Osteoblast (primary cell): ENCODE results near the gene MCRIP1. TPM values are rescaled to one million over a fixed set of nuclear protein-coding genes. Genes with fewer than 3 reads are reported as not detected.

Experiments used
- DNase-seq: peaks from one replicate; pipeline ENCODE4 v3.0.0; 2011; ENCODE audit warnings: low spot score, mixed read lengths; ENCODE audit not compliant: insufficient read length; ENCODE audit errors: missing footprints
- H2AFZ ChIP-seq: 2 replicates; pipeline ENCODE4 v1.6.0; 2011; ENCODE audit warnings: mild to moderate bottlenecking, low read length
- H3K27ac ChIP-seq: 2 replicates; pipeline ENCODE4 v1.5.1; 2011; ENCODE audit warnings: mild to moderate bottlenecking, low read depth, low read length, moderate library complexity
- H3K27me3 ChIP-seq: 2 replicates; pipeline ENCODE4 v1.6.0; 2012; ENCODE audit warnings: mild to moderate bottlenecking, control low read depth, inconsistent platforms, low read length, moderate library complexity; ENCODE audit not compliant: insufficient read depth
- H3K36me3 ChIP-seq: 2 replicates; pipeline ENCODE4 v1.5.1; 2011; ENCODE audit warnings: mild to moderate bottlenecking, low read length, control low read depth, moderate library complexity; ENCODE audit not compliant: insufficient read depth
- H3K4me1 ChIP-seq: 2 replicates; pipeline ENCODE4 v1.5.1; 2011; ENCODE audit warnings: mild to moderate bottlenecking, low read length, control low read depth, moderate library complexity; ENCODE audit not compliant: insufficient read depth
- H3K4me2 ChIP-seq: 2 replicates; pipeline ENCODE4 v1.6.0; 2011; ENCODE audit warnings: mild to moderate bottlenecking, low read length; ENCODE audit not compliant: insufficient read depth
- H3K4me3 ChIP-seq: fragments of 200-600 bp; sonication (generic); 3 replicates; pipeline ENCODE4 v1.5.1; 2012; ENCODE audit warnings: mild to moderate bottlenecking, low read length, inconsistent platforms; ENCODE audit not compliant: insufficient read depth
- H3K79me2 ChIP-seq: 2 replicates; pipeline ENCODE4 v1.6.0; 2012; ENCODE audit warnings: mild to moderate bottlenecking, low read length, control low read depth, inconsistent platforms; ENCODE audit not compliant: insufficient read depth
- H3K9me3 ChIP-seq: 2 replicates; pipeline ENCODE4 v1.5.1; 2011; ENCODE audit warnings: low read depth, low read length, control low read depth
- H4K20me1 ChIP-seq: 2 replicates; pipeline ENCODE4 v1.6.0; 2012; ENCODE audit warnings: mild to moderate bottlenecking, low read length, control low read depth; ENCODE audit not compliant: insufficient read depth
- CTCF ChIP-seq: IDR thresholded peaks from 2 replicates; pipeline ENCODE4 v1.5.1; 2011; ENCODE audit warnings: mild to moderate bottlenecking, low read depth, low read length, moderate library complexity; ENCODE audit errors: extremely low read depth
- total RNA-seq: library from RNA; depleted of rRNA; stranded (reverse); fragments of >200 nt; gene quantifications from 2 replicates; pipeline ENCODE4 v1.2.3, GENCODE V29; 2012

The MCRIP1 gene
- total RNA-seq, 1 donor, result 163 TPM

GRCh38 chr17:81865358-81865732 is 32.3 kb upstream of the MCRIP1 start:
- H3K4me2 ChIP-seq, result no peak overlapping the region
- peaks cover 33% of the 10 kb centered on the region for H3K4me1 ChIP-seq
- no peak for DNase-seq
- peaks cover 60% of the 10 kb centered on the region for H3K36me3 ChIP-seq
- peaks cover 62% of the 10 kb centered on the region for H3K79me2 ChIP-seq
- no peak for TF ChIP-seq CTCF
- H3K27ac ChIP-seq, result peak overlapping the region; percentile 42
- no peak overlapping the region for H3K4me3 ChIP-seq
- no peaks in the 10 kb centered on the region for H3K9me3 ChIP-seq
- H2AFZ ChIP-seq, result no peak overlapping the region
- H4K20me1 ChIP-seq, result peaks cover 48% of the 10 kb centered on the region
- H3K27me3 ChIP-seq, result no peaks in the 10 kb centered on the region

- H2AFZ ChIP-seq, result no peak overlapping the region
- no peaks in the 10 kb centered on the region for H3K9me3 ChIP-seq
- no peaks in the 10 kb centered on the region for H3K27me3 ChIP-seq
- TF ChIP-seq CTCF, result no peak
- H4K20me1 ChIP-seq, result peaks cover 43% of the 10 kb centered on the region
- H3K36me3 ChIP-seq, result peaks cover 52% of the 10 kb centered on the region
- H3K4me1 ChIP-seq, result peaks cover 27% of the 10 kb centered on the region
- H3K4me2 ChIP-seq, result no peak overlapping the region
- peak overlapping the region; percentile 14 for H3K27ac ChIP-seq
- DNase-seq, result peak; percentile 41
- H3K4me3 ChIP-seq, result no peak overlapping the region
- peaks cover 64% of the 10 kb centered on the region for H3K79me2 ChIP-seq
These were observed 31.0 kb upstream of the MCRIP1 start for GRCh38 chr17:81863833-81864768.

GRCh38 chr17:81863123-81863675 is 30.1 kb upstream of the MCRIP1 start:
- peak; percentile 68 for DNase-seq
- no peak overlapping the region for H2AFZ ChIP-seq
- no peaks in the 10 kb centered on the region for H3K27me3 ChIP-seq
- H3K79me2 ChIP-seq, result peaks cover 73% of the 10 kb centered on the region
- H3K4me2 ChIP-seq, result peak overlapping the region; percentile 89
- H4K20me1 ChIP-seq, result peaks cover 47% of the 10 kb centered on the region
- H3K4me1 ChIP-seq, result peaks cover 31% of the 10 kb centered on the region
- H3K27ac ChIP-seq, result peak overlapping the region; percentile 14
- TF ChIP-seq CTCF, result no peak
- no peak overlapping the region for H3K4me3 ChIP-seq
- H3K36me3 ChIP-seq, result peaks cover 55% of the 10 kb centered on the region
- no peaks in the 10 kb centered on the region for H3K9me3 ChIP-seq
